ENCODE results near the gene KRTAP9-3.
"Not testable (repeated sequence)": the region's sequence is repeated elsewhere in the genome, so short reads cannot be mapped to it uniquely, and the experiment has no call there.

- not testable (repeated sequence) for TF ChIP-seq CTCF (conservative IDR thresholded peaks at IDR 0.05); ZFX (IDR thresholded peaks at IDR 0.05)
Measured at GRCh38 chr17:41237116-41237515, 4.9 kb downstream of the KRTAP9-3 start.

Measured in C4-2B (cell line).